ENCODE measurements around the gene PSMD12.
"Not testable (repeated sequence)": the region's sequence is repeated elsewhere in the genome, so short reads cannot be mapped to it uniquely, and the experiment has no call there.

Gene PSMD12

DNA sequence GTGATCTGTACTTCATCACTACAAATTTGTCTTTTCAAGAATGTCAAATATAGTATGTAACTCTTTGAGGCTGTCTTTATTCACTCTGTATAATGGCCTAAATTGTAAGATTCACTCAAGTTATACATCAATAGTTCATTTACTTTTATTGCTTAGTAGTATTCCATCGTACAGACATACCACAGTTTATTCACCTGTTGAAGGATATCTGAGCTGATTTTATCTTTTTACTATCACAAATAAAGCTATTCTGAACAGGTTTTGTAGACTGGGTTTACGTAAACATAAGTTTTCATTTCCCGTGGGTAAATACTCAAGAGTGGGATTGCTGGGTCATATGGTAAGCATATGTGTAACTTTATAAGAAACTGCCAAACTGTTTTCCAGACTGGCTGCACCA lies 18.6 kb downstream of the PSMD12 start:
- Histone ChIP-seq H3K36me3 (ENCODE audit: control insufficient read depth, insufficient read depth, low read length) (peaks cover 14% of the 10 kb centered on the region), H3K27me3 (ENCODE audit: control insufficient read depth, insufficient read depth, low read length) (no peaks in the 10 kb centered on the region), H3K4me3 (ENCODE audit: low read depth, low read length) (no peak overlapping the region), H3K9ac (ENCODE audit: low read depth, low read length) (no peak overlapping the region), H3K4me1 (ENCODE audit: control insufficient read depth, insufficient read depth, low read length) (no peaks in the 10 kb centered on the region), H3K9me3 (ENCODE audit: control insufficient read depth, insufficient read depth, low read length) (no peaks in the 10 kb centered on the region)

DNA sequence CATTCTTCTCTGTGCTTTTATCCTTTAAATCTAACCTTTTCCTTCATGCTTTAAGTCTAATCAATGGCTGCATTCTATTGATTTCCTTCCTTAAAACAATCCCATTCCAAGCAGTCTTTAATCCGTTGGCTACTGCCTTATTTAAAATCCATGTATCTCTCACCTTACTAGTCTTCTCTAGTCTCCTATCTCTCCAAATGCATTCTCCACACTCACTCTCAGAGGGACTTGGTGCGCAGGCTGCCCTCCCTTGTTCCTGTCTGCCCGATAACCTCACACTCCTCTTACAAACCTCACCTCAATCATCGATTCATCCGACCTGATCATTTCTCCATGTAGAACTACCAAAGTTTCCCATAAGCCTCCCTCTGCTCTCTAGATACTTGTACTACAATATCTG lies 23.1 kb downstream of the PSMD12 start:
- Histone ChIP-seq H3K9ac (ENCODE audit: low read depth, low read length) (no peak overlapping the region), H3K4me1 (ENCODE audit: control insufficient read depth, insufficient read depth, low read length) (no peaks in the 10 kb centered on the region), H3K36me3 (ENCODE audit: control insufficient read depth, insufficient read depth, low read length) (peaks cover 17% of the 10 kb centered on the region), H3K27me3 (ENCODE audit: control insufficient read depth, insufficient read depth, low read length) (no peaks in the 10 kb centered on the region), H3K9me3 (ENCODE audit: control insufficient read depth, insufficient read depth, low read length) (no peaks in the 10 kb centered on the region), H3K4me3 (ENCODE audit: low read depth, low read length) (no peak overlapping the region)

DNA sequence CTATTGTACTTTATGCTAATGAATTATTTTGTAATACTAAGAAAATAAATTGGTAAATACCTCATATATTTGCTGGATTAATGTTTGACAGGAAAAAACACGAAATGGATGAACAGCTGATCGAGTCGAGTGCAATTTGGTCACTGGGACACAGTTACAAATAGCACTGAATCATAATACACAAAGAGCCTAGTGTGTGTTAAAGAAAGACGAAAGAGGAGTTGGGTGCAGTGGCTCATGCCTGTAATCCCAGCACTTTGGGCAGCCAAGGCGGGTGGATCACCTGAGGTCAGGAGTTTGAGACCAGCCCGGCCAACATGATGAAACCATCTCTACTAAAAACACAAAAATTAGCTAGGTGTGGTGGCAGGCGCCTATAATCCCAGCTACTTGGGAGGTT lies 28.0 kb downstream of the PSMD12 start:
- H3K4me3 ChIP-seq (ENCODE audit: low read depth, low read length); H3K4me1 ChIP-seq (ENCODE audit: control insufficient read depth, insufficient read depth, low read length); H3K9me3 ChIP-seq (ENCODE audit: control insufficient read depth, insufficient read depth, low read length); H3K9ac ChIP-seq (ENCODE audit: low read depth, low read length); H3K27me3 ChIP-seq (ENCODE audit: control insufficient read depth, insufficient read depth, low read length): not testable (repeated sequence)
- peaks cover 16% of the 10 kb centered on the region for H3K36me3 ChIP-seq (ENCODE audit: control insufficient read depth, insufficient read depth, low read length)

DNA sequence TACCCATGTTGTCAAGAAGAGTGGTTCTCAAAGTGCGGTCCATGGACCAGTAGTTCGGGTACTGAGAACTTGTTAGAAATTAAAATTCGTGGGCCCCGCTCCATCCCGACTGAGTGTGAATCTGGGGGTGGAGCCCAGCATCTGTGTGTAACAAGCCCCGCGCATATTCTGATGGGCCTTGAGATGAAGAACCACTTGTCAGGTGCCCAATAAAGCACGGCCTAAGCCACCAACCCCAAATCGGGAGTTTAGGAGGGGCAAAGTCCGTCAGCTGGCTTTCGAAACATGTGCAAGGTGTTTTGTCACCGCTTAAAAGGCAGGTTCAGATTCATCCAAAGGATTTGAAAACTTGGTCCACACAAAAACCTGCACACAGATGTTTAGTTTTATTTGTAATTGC lies 29.5 kb downstream of the PSMD12 start:
- H3K4me1 ChIP-seq (ENCODE audit: control insufficient read depth, insufficient read depth, low read length) = no peaks in the 10 kb centered on the region
- H3K9ac ChIP-seq (ENCODE audit: low read depth, low read length) = no peak overlapping the region
- H3K9me3 ChIP-seq (ENCODE audit: control insufficient read depth, insufficient read depth, low read length) = no peaks in the 10 kb centered on the region
- no peaks in the 10 kb centered on the region for H3K27me3 ChIP-seq (ENCODE audit: control insufficient read depth, insufficient read depth, low read length)
- H3K36me3 ChIP-seq (ENCODE audit: control insufficient read depth, insufficient read depth, low read length) = peaks cover 6% of the 10 kb centered on the region
- H3K4me3 ChIP-seq (ENCODE audit: low read depth, low read length) = no peak overlapping the region

DNA sequence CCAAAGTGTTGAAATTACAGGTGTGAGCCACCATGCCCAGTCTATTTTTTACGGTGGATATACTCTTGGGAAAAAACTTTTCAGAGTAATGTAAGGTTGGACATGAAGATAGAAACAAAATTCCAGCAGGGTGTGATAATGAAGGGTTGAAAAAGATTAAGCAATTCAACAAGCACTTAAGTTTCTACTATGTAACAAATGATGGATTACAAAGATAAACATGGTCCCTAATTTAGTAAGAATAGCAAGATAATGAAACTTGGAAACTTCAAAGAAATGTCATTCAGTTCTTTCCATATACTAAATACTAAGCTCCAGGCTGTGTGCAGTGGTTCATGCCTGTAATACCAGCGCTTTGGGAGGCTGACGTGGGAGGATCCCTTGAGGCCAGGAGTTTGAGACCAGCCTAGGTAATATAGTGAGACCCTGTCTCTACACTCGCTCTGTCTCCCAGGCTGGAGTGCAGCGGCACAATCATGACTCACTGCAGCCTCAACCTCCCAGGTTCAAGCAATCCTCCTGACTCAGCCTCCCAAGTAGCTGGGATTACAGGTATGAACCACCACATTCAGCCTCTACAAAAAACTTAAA lies 31.0 kb downstream of the PSMD12 start:
- Histone ChIP-seq H3K36me3 (ENCODE audit: control insufficient read depth, insufficient read depth, low read length) (no peaks in the 10 kb centered on the region), H3K4me3 (ENCODE audit: low read depth, low read length) (no peak overlapping the region), H3K27me3 (ENCODE audit: control insufficient read depth, insufficient read depth, low read length) (no peaks in the 10 kb centered on the region), H3K9ac (ENCODE audit: low read depth, low read length) (no peak overlapping the region), H3K4me1 (ENCODE audit: control insufficient read depth, insufficient read depth, low read length) (no peaks in the 10 kb centered on the region), H3K9me3 (ENCODE audit: control insufficient read depth, insufficient read depth, low read length) (no peaks in the 10 kb centered on the region)

DNA sequence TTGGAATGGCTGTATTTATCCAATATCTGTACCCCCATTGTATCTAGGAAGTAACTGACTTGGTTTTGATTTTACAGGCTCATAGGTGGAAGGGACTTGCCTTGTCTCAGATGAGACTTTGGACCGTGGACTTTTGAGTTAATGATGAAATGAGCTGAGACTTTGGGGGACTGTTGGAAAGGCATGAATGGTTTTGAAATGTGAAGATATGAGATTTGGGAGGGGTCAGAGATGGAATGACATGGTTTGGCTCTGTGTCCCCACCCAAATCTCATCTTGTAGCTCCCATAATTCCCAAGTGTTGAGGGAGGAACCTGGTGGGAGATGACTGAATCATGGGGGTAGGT lies 34.2 kb downstream of the PSMD12 start:
- H3K4me1 ChIP-seq (ENCODE audit: control insufficient read depth, insufficient read depth, low read length); H3K9ac ChIP-seq (ENCODE audit: low read depth, low read length); H3K36me3 ChIP-seq (ENCODE audit: control insufficient read depth, insufficient read depth, low read length); H3K9me3 ChIP-seq (ENCODE audit: control insufficient read depth, insufficient read depth, low read length); H3K27me3 ChIP-seq (ENCODE audit: control insufficient read depth, insufficient read depth, low read length); H3K4me3 ChIP-seq (ENCODE audit: low read depth, low read length): not testable (repeated sequence)

DNA sequence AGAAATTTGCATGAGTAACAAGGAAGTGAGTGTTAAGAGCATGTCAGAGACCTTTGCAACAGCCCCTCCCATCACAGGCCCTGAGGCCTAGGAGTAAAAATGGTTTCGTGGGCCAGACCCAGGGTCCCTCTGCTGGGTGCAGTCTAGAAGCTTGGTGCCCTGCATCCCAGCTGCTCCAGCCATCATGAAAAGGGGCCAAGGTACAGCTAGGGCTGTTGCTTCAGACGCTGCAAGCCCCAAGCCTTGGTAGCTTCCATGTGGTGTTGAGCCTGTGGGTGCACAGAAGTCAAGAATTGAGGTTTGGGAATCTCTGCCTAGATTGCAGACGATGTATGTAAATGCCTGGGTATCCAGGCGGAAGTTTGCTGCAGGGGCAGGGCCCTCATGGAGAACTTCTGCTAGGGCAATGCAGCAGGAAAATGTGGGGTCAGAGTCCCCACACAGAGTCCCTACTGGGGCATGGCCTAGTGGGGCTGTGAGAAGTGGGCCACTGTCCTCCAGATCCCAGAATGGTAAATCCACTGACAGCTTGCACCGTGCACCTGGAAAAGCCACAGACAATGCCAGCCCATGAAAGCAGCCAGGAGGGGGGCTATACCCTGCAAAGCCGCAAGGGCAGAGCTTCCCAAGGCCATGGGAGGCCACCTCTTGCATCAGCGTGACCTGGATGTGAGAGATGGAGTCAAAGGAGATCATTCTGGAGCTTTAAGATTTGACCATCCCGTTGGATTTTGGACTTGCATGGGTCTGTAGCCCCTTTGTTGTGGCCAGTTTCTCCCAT lies 34.8 kb downstream of the PSMD12 start:
- not testable (repeated sequence) for H3K4me3 ChIP-seq (ENCODE audit: low read depth, low read length); H3K9ac ChIP-seq (ENCODE audit: low read depth, low read length); H3K4me1 ChIP-seq (ENCODE audit: control insufficient read depth, insufficient read depth, low read length); H3K9me3 ChIP-seq (ENCODE audit: control insufficient read depth, insufficient read depth, low read length); H3K27me3 ChIP-seq (ENCODE audit: control insufficient read depth, insufficient read depth, low read length); H3K36me3 ChIP-seq (ENCODE audit: control insufficient read depth, insufficient read depth, low read length)

DNA sequence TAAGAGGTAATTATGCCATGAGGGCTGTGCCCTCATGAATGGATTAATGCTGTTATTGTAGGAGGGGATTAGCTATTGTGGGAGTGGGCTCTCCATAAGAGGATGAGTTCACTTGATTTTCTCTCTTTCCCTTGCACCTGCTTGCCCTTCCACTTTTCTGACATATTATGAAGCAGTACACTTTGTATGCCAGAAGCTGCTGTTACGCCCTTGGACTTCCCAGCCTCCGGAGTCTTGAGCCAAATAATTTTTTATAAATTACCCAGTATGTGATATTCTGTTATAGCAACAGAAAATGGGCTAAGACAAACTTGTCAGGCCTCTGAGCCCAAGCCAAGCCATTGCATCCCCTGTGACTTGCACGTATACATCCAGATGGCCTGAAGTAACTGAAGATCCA lies 38.4 kb downstream of the PSMD12 start:
- Histone ChIP-seq H3K9ac (ENCODE audit: low read depth, low read length) (no peak overlapping the region), H3K9me3 (ENCODE audit: control insufficient read depth, insufficient read depth, low read length) (no peaks in the 10 kb centered on the region), H3K36me3 (ENCODE audit: control insufficient read depth, insufficient read depth, low read length) (no peaks in the 10 kb centered on the region), H3K4me1 (ENCODE audit: control insufficient read depth, insufficient read depth, low read length) (no peaks in the 10 kb centered on the region), H3K4me3 (ENCODE audit: low read depth, low read length) (no peak overlapping the region), H3K27me3 (ENCODE audit: control insufficient read depth, insufficient read depth, low read length) (no peaks in the 10 kb centered on the region)

DNA sequence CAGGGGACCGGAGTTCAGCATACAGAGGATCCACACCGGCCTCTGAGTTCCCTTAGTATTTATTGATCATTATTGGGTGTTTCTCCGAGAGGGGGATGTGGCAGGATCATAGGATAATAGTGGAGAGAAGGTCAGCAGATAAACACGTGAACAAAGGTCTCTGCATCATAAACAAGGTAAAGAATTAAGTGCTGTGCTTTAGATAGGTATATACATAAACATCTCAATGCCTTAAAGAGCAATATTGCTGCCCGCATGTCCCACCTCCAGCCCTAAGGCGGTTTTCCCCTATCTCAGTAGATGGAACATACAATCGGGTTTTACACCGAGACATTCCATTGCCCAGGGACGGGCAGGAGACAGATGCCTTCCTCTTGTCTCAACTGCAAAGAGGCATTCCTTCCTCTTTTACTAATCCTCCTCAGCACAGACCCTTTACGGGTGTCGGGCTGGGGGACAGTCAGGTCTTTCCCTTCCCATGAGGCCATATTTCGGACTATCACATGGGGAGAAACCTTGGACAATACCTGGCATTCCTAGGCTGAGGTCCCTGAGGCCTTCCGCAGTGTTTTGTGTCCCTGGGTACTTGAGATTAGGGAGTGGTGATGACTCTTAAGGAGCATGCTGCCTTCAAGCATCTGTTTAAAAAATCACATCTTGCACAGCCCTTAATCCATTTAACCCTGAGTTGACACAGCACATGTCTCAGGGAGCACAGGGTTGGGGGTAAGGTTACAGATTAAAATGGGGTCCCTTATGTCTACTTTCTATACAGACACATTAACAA lies 39.2 kb downstream of the PSMD12 start:
- H3K4me1 ChIP-seq (ENCODE audit: control insufficient read depth, insufficient read depth, low read length); H3K9ac ChIP-seq (ENCODE audit: low read depth, low read length); H3K4me3 ChIP-seq (ENCODE audit: low read depth, low read length); H3K9me3 ChIP-seq (ENCODE audit: control insufficient read depth, insufficient read depth, low read length); H3K36me3 ChIP-seq (ENCODE audit: control insufficient read depth, insufficient read depth, low read length); H3K27me3 ChIP-seq (ENCODE audit: control insufficient read depth, insufficient read depth, low read length): not testable (repeated sequence)

DNA sequence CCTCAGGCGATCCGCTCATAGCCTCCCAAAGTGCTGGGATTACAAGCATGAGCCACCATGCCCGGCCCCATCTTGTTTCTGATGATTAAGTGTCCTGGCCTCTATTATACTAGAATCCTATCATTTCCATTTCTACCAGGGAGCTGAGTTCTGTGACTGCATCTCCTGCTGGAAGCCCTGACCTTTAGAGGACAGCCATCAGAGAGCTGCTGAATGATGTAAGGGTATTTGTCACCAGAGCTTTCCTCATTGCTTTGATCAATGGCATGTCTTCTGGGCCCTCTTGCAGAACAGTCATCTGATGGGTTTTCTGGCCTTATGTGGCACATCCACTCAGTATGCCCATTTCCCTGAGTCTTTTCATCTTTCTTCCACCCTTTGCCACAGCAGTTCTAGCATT lies 39.9 kb downstream of the PSMD12 start:
- Histone ChIP-seq H3K9me3 (ENCODE audit: control insufficient read depth, insufficient read depth, low read length) (no peaks in the 10 kb centered on the region), H3K27me3 (ENCODE audit: control insufficient read depth, insufficient read depth, low read length) (no peaks in the 10 kb centered on the region), H3K4me1 (ENCODE audit: control insufficient read depth, insufficient read depth, low read length) (peaks cover 4% of the 10 kb centered on the region), H3K36me3 (ENCODE audit: control insufficient read depth, insufficient read depth, low read length) (no peaks in the 10 kb centered on the region), H3K4me3 (ENCODE audit: low read depth, low read length) (no peak overlapping the region), H3K9ac (ENCODE audit: low read depth, low read length) (no peak overlapping the region)

DNA sequence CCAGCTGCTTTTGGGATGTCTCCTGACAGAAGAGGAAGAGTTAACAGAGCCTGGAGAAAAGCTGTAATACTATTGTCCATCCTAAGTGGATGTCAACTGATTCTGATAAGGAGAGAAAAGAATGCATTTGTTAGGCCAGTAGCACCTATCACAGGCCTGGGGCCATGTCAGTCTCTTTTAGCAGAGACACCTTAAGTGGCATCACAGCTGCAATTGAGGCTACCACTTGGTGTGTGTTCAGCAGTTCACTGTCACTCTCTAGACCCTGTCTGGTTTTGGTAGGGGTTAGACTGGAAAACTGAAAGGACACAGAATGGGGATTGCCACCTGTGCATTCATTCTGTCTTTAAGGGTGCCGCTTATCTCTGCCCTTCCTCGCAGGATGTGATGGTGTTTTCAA lies 42.0 kb downstream of the PSMD12 start:
- no peak overlapping the region for H3K9ac ChIP-seq (ENCODE audit: low read depth, low read length)
- peaks cover 4% of the 10 kb centered on the region for H3K4me1 ChIP-seq (ENCODE audit: control insufficient read depth, insufficient read depth, low read length)
- no peaks in the 10 kb centered on the region for H3K27me3 ChIP-seq (ENCODE audit: control insufficient read depth, insufficient read depth, low read length)
- H3K4me3 ChIP-seq (ENCODE audit: low read depth, low read length) = no peak overlapping the region
- H3K9me3 ChIP-seq (ENCODE audit: control insufficient read depth, insufficient read depth, low read length) = no peaks in the 10 kb centered on the region
- H3K36me3 ChIP-seq (ENCODE audit: control insufficient read depth, insufficient read depth, low read length) = no peaks in the 10 kb centered on the region

DNA sequence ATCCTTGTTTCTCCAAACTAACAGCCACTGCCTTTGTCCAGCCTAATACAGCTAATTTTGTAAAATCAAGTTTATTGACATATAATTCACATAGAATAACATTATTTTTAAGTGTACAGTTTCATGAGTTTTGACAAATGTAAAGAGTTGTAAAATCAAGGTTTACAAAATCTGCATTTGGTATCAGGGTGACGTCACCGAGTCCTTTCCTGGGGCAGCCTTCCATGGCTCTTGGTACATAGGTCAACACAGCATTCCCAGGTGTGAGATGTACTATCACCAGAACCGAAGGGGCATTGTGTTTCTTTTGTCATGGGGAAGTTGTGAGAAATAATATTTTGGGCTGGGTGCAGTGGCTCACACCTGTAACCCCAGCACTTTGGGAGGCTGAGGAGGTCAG lies 42.9 kb downstream of the PSMD12 start:
- Histone ChIP-seq H3K27me3 (ENCODE audit: control insufficient read depth, insufficient read depth, low read length) (no peaks in the 10 kb centered on the region), H3K9ac (ENCODE audit: low read depth, low read length) (no peak overlapping the region), H3K4me1 (ENCODE audit: control insufficient read depth, insufficient read depth, low read length) (peaks cover 4% of the 10 kb centered on the region), H3K4me3 (ENCODE audit: low read depth, low read length) (no peak overlapping the region), H3K9me3 (ENCODE audit: control insufficient read depth, insufficient read depth, low read length) (no peaks in the 10 kb centered on the region), H3K36me3 (ENCODE audit: control insufficient read depth, insufficient read depth, low read length) (no peaks in the 10 kb centered on the region)

Data from iPS-15b (cell line).